Measurements from ENCODE around the gene PRAMEF27.
"Not testable (repeated sequence)": the region's sequence is repeated elsewhere in the genome, so short reads cannot be mapped to it uniquely, and the experiment has no call there.

DNA sequence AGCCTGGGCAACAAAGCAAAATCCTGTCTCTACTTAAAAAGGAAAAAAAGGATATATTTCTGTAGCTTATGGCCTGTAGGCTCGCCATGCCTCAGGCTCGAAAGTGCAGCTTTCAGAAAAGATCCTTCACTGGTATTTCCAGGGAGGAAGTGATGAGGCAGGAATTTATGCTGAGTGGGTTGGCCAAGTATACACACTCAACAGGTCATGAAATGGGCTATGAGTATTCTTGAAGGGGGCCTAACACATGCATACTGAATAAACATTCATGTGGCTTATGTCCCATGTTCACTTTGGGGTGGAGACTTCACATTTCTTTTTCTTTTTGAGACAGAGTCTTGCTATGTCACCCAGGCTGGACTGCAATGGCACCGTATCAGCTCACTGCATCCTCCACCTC is 47.0 kb downstream of the PRAMEF27 start:
- TF ChIP-seq, protein P1, sequence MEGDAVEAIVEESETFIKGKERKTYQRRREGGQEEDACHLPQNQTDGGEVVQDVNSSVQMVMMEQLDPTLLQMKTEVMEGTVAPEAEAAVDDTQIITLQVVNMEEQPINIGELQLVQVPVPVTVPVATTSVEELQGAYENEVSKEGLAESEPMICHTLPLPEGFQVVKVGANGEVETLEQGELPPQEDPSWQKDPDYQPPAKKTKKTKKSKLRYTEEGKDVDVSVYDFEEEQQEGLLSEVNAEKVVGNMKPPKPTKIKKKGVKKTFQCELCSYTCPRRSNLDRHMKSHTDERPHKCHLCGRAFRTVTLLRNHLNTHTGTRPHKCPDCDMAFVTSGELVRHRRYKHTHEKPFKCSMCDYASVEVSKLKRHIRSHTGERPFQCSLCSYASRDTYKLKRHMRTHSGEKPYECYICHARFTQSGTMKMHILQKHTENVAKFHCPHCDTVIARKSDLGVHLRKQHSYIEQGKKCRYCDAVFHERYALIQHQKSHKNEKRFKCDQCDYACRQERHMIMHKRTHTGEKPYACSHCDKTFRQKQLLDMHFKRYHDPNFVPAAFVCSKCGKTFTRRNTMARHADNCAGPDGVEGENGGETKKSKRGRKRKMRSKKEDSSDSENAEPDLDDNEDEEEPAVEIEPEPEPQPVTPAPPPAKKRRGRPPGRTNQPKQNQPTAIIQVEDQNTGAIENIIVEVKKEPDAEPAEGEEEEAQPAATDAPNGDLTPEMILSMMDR (IDR thresholded peaks at IDR 0.05), result not testable (repeated sequence)
- not testable (repeated sequence) for TF ChIP-seq SIN3A (IDR thresholded peaks at IDR 0.05; ENCODE audit: borderline replicate concordance, insufficient read depth, low read depth, low read length)
